GM21576 (cell line): Measurements from ENCODE around the gene TMEM132E.

Source experiments
- ATAC-seq: cut with Tn5 transposase; IDR thresholded peaks from one replicate; pipeline ENCODE4 v1.9.1; 2021; ENCODE audit warnings: mild to moderate bottlenecking, moderate library complexity; ENCODE audit not compliant: unreplicated experiment

TMEM132E gene

GRCh38 chr17:34633760-34634159, 54.4 kb downstream of the TMEM132E start:
- no peak for ATAC-seq

GRCh38 chr17:34634551-34635160, 55.3 kb downstream of the TMEM132E start:
- no peak for ATAC-seq

GRCh38 chr17:34635876-34636275, 56.5 kb downstream of the TMEM132E start:
- no peak for ATAC-seq

- no peak for ATAC-seq
Measured at GRCh38 chr17:34637041-34637547, 57.7 kb downstream of the TMEM132E start.

DNA sequence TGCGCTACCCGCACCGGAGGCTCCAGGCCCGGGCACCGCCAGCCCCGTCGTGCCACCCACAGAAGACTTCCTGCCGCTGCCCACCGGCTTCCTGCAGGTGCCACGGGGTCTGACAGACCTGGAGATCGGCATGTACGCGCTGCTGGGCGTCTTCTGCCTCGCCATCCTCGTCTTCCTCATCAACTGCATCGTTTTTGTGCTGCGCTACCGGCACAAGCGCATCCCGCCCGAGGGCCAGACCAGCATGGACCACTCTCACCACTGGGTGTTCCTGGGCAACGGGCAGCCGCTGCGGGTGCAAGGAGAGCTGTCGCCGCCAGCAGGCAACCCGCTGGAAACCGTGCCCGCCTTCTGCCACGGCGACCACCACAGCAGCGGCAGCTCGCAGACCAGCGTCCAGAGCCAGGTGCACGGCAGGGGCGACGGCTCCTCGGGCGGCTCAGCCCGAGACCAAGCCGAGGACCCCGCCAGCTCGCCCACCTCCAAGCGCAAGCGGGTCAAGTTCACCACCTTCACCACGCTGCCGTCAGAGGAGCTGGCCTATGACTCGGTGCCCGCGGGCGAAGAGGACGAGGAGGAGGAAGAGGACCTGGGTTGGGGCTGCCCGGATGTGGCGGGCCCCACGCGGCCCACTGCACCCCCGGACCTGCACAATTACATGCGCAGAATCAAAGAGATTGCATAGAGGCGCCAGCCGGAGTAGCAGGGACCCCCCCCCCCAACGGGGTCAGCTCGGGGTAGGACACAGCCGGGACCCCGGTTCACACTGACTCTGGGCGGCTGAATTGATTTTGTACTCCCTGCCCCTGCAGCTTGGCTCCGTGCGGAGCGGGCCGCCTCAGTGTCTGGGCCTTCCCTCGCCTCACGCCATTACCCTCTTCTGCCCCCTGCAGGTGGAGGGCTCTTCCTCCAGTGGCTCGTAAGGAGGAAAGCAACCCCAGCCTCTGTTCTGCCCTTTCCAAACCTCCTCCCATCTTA, 58.5 kb downstream of the TMEM132E start:
- no peak for ATAC-seq

DNA sequence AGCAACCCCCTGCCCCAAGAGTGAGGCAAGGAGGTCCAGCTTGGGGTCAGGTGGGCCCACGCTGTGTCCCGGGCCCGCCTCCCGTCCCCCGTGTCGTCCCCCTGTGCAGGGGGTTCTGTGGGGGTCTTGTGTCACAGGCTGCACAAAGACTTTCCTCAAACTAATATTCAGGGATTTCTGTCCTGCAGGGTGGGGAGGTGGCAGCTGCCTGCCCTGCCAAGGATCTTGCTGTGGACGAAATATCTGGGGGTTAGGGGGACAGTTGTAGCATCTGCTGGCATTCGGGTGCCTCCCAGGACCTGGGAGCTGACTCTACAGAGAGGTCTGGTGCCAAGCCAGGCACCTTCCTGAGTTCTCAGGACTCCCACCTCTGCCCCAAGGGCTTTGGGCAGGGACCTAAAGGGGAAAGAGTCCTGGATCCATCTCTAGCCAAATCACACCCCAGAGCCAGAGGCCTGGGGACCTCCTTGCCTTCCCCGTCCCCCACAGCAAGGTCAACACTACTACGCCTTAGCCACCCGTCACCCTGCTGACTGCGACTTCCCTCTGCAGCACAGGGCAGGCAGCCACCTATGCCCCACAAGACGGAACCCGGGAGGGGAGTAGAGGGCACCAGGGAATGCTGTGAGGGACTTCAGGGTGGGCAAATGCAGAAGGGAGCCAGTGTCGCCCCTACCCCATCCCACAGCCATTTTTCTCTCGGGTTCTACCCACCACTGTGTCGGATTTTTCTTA, 59.3 kb downstream of the TMEM132E start:
- no peak for ATAC-seq

DNA sequence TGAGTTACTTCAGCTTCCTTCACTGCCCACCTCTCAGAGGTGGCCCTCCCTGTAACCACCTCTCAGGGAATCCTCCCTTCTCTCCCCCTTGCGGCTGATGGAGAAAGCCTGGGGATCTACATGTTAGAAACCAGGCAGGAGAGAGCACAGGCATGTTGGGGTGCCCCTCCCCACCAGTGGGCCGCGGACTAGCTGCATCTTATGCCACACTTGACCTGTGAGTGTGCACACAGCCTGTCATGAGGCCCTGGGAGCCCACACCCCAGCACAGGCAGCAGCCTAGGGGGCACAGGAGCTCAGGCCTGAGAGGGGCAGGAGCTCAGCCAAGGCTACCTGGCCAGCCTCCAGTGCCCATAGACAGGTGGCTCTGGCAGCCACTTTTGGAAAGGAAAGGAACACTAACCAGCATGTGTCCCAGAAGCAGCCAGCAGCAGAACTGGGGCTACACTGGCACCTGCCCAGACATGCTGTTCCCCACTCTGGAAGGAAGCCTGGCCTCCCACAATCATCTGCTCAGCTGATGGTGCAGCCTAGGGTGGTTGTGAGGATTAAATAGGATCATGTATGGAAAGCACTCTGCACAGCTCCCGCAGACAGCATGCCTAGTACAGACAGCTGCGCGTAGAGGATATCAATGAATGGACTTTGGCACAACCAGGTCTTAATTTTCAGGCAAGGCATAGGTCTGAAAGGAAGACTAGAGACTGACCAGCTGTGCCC, 60.5 kb downstream of the TMEM132E start:
- no peak for ATAC-seq

DNA sequence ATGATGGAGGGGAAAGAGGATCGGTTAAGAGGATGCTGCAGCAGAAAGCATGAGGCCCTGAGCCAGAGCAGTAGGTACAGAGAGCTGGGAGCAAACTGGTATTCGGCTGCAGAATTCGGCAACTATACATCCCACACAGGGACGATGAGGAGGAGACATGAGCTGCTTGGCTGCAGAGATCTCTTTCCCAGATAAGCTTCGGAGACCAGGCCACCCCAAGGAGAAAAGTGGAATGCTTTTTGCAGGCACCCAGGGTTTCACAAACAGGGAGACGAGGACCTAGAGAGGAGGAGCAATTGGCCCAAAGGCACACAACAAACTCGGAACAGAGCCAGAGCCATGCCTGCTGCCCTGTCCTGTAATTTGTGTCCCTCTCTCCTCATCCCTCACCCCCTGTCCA, 62.0 kb downstream of the TMEM132E start:
- no peak for ATAC-seq

GRCh38 chr17:34644941-34645550, 65.7 kb downstream of the TMEM132E start:
- no peak for ATAC-seq

DNA sequence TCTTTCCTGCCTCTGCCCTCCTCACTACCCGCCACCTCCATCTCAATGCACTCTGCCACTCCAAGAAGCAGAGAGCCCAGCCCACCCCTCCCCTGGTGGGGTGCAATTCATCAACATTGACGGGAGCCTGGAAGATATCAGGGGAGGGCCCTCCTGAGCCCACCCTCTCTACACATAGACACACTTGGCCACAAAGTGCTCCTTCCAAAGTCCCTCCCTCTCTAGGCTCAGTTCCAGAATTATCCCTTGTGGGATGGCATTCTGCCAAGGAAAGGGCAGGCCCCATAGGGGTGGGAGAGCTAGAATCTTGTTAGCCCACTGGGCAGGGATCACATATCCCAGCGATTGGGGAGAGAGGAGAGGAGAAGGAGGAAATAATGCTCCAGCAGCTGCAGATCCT, 66.2 kb downstream of the TMEM132E start:
- ATAC-seq = no peak

- ATAC-seq = no peak
Measured at GRCh38 chr17:34647511-34647910, 68.1 kb downstream of the TMEM132E start.

DNA sequence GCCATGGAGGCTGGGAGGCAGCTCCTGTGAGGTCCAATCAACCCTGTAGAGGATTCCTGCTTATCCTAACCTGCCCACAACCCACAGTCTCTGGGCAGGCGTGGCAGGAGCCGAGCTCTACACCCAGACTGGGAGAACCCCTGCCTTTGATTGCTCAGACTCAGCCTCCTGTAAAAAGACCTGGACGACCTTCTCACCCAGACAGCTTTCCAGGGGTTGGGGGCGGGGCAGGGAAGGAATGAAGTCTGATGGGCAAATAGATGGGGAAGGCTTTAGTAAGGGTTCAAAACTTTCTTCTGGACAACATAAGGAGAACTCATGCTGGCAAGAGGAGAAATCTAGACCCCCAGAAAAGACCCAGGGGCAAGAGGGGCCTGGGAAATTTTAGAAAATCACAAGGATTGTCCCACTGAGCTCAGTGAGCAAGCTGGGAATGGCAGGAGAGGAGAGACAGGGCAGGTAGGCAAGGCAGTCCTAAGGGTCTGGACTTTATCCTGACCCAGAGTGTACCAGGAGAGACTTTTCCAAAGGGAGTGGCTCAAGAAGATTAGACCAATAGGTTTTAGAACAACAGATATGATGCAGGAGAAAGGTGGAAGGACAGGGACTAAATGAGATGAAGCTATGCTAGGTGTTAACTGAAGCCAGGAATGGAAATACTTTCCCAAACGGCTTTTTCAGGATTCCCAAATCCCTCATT, 70.8 kb downstream of the TMEM132E start:
- no peak for ATAC-seq

GRCh38 chr17:34651402-34651811, 72.0 kb downstream of the TMEM132E start:
- no peak for ATAC-seq

GRCh38 chr17:34652021-34652555, 72.7 kb downstream of the TMEM132E start:
- ATAC-seq = no peak

- no peak for ATAC-seq
Measured at GRCh38 chr17:34653511-34653910, 74.1 kb downstream of the TMEM132E start.

DNA sequence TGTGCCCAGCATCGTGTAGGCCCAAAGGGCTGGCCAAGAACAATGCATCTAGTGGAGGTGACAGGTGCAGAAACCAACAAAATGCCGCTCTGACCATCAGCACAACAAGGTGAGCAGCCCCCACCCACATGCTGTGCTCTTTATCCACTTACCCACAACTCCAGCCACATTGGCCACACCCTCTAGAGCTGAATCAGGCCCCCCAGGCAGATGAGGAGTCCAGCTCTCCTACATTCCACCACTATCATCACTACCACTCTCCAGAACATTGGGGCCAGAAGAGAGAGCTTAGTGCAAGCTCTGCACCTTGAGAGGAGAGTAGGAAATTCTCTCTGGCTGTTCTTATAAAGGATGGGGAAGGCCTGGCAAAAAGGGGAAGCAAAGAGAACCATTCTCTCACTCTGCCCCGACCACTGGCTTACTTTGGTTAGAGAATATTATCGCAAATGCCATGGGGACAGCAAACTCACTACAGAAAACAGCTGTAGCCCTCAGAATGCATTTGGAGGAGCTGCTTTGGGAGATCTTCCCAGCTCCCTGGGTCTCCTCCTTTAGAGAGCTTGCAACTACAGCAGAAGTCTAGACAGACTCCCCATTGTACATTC, 75.0 kb downstream of the TMEM132E start:
- ATAC-seq = no peak

GRCh38 chr17:34654881-34655276, 75.5 kb downstream of the TMEM132E start:
- no peak for ATAC-seq

DNA sequence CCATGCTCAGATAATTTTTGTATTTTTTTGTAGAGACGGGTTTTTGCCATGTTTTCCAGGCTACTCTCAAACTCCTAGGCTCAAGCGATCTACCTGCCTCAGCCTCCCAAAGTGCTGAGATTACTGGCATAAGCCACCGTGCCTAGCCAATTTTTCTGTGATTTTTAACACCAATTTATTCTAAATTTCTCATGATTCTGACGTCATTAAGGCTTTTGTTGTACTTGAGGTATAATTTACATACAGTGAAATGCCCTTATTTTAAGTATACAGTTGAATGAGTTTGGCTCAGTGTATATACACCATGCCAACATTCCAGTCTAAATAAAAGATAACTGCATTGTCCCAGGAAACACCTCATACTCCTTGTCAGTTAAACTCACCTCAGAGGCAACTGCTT, 77.4 kb downstream of the TMEM132E start:
- no peak for ATAC-seq
